K562 (cell line): ENCODE results near the gene PACSIN2. TPM values are rescaled to one million over a fixed set of nuclear protein-coding genes. Genes with fewer than 3 reads are reported as not detected.

Source experiments
- BMI1 ChIP-seq: fragments of 150-350 bp; IDR thresholded peaks from 2 replicates; pipeline ENCODE4 v1.6.1; 2014; ENCODE audit warnings: low read length
- CHD2 ChIP-seq: IDR thresholded peaks from 2 replicates; pipeline ENCODE4 v1.6.1; 2011; ENCODE audit warnings: low read depth, low read length
- ETV1 ChIP-seq: fragments of 450-650 bp; conservative IDR thresholded peaks from 2 replicates; pipeline ENCODE4 v1.6.1; 2016; ENCODE audit warnings: missing genetic modification characterization, control low read depth, low read depth, missing compliant biosample characterization
- EWSR1 ChIP-seq: fragments of 450-650 bp; IDR thresholded peaks from 2 replicates; pipeline ENCODE4 v1.6.1; 2018; ENCODE audit warnings: borderline replicate concordance, mild to moderate bottlenecking, low read depth, moderate library complexity; ENCODE audit not compliant: partially characterized antibody
- LEF1 ChIP-seq: fragments of 450-650 bp; IDR thresholded peaks from 2 replicates; pipeline ENCODE4 v1.6.1; 2016; ENCODE audit warnings: mild to moderate bottlenecking
- MAFK ChIP-seq: IDR thresholded peaks from 2 replicates; pipeline ENCODE4 v1.6.1; 2011; ENCODE audit warnings: low read length, improper control_type of control experiment
- NEUROD1 ChIP-seq: fragments of 150-350 bp; IDR thresholded peaks from 2 replicates; pipeline ENCODE4 v1.6.1; 2014; ENCODE audit warnings: borderline replicate concordance, low read length, low read depth; ENCODE audit not compliant: partially characterized antibody
- NR2F6 ChIP-seq: fragments of 450-650 bp; formaldehyde crosslinking; IDR thresholded peaks from 2 replicates; pipeline ENCODE4 v1.4.0; 2020; ENCODE audit warnings: mild to moderate bottlenecking
- POLR2B ChIP-seq: fragments of 450-650 bp; IDR thresholded peaks from 2 replicates; pipeline ENCODE4 v1.6.1; 2018; ENCODE audit warnings: low read depth; ENCODE audit not compliant: partially characterized antibody
- POLR3A ChIP-seq: IDR thresholded peaks from 2 replicates; pipeline ENCODE4 v1.6.1; 2011; ENCODE audit warnings: borderline replicate concordance, mild to moderate bottlenecking, moderate library complexity; ENCODE audit not compliant: insufficient read length, insufficient read depth; ENCODE audit errors: extremely low read depth
- POU5F1 ChIP-seq: fragments of 150-350 bp; IDR thresholded peaks from 2 replicates; pipeline ENCODE4 v1.6.1; 2014; ENCODE audit warnings: borderline replicate concordance, low read length, low read depth, mild to moderate bottlenecking; ENCODE audit not compliant: partially characterized antibody
- RFX7 ChIP-seq: fragments of 250-450 bp; sonication (Bioruptor Pico); IDR thresholded peaks from 2 replicates; pipeline ENCODE4 v1.5.1; 2021; ENCODE audit warnings: mild to moderate bottlenecking
- SMARCA5 ChIP-seq: fragments of 450-650 bp; IDR thresholded peaks from 2 replicates; pipeline ENCODE4 v1.6.1; 2016
- ZC3H11A ChIP-seq: IDR thresholded peaks from 2 replicates; pipeline ENCODE4 v1.6.1; 2012; ENCODE audit warnings: low read depth, low read length, improper control_type of control experiment
- ZNF12 ChIP-seq: sonication (generic); formaldehyde crosslinking; IDR thresholded peaks from 2 replicates; pipeline ENCODE4 v1.4.0; 2020; ENCODE audit warnings: mild to moderate bottlenecking, missing genetic modification reagents
- ZNF239 ChIP-seq: fragments of 250-450 bp; sonication (Bioruptor Pico); IDR thresholded peaks from 2 replicates; pipeline ENCODE4 v1.4.0; 2020; ENCODE audit warnings: mild to moderate bottlenecking
- ZNF57 ChIP-seq: fragments of 450-650 bp; formaldehyde crosslinking; IDR thresholded peaks from 2 replicates; pipeline ENCODE4 v1.4.0; 2020; ENCODE audit warnings: mild to moderate bottlenecking, moderate library complexity
- ZNF79 ChIP-seq: fragments of 250-450 bp; sonication (Bioruptor Pico); IDR thresholded peaks from 2 replicates; pipeline ENCODE4 v1.4.0; 2020; ENCODE audit warnings: low read depth, mild to moderate bottlenecking, moderate library complexity
- polyA plus RNA-seq, 8 experiments: library from polyadenylated mRNA; depleted of rRNA in 4 of 8; stranded (reverse) in 5 of 8; unstranded in 3 of 8; fragments of >200 nt; fragmentation: Nextera tagmentation in 2 of 8; fragmentation: Illumina TruSeq in 1 of 8; extraction: Ambion mirVana in 2 of 8; extraction: Trizol in 1 of 8; gene quantifications; 2 replicates each; pipeline versions ENCODE4 v1.2.1 to v1.2.3, GENCODE V29; 2011 to 2014; ENCODE audit warnings: inconsistent platforms in 1 of 8, missing spikeins in 1 of 8
- total RNA-seq, 7 experiments: library from RNA; depleted of rRNA in 6 of 7; stranded (reverse); fragments of >200 nt in 6 of 7; fragmentation: Illumina TruSeq in 2 of 7; extraction: Trizol in 2 of 7; gene quantifications; 2 replicates each; pipeline versions ENCODE4 v1.2.1 to v1.2.3, GENCODE V29; 2011 to 2021; ENCODE audit warnings: low replicate concordance in 1 of 7
- TF ChIP-seq, protein P1 (sequence below): fragments of 250-450 bp; sonication (Bioruptor Pico); IDR thresholded peaks from 2 replicates; pipeline ENCODE4 v1.8.0; 2022; ENCODE audit warnings: inconsistent platforms
- TF ChIP-seq, protein P2 (sequence below): fragments of 250-450 bp; sonication (Bioruptor Pico); IDR thresholded peaks from 2 replicates; pipeline ENCODE4 v1.4.0; 2020
- TF ChIP-seq, protein P3 (sequence below), 2 experiments: fragments of 150-350 bp in 1 of 2; IDR thresholded peaks; 2 replicates each; pipeline ENCODE4 v1.6.1; 2012 to 2016; ENCODE audit warnings: low read depth in 2 of 2, low read length in 2 of 2, mild to moderate bottlenecking in 1 of 2, moderate library complexity in 1 of 2
- TF ChIP-seq, protein P4 (sequence below): sonication (generic); formaldehyde crosslinking; IDR thresholded peaks from 2 replicates; pipeline ENCODE4 v1.8.1; 2022; ENCODE audit warnings: missing genetic modification reagents

PACSIN2 gene
- total and polyA plus RNA-seq, 9 of the 15 experiments (the other 6 are each of a cell fraction or from before 2014, with no cell fraction given), result 0.45 to 45.1 (median 23.9) TPM

DNA sequence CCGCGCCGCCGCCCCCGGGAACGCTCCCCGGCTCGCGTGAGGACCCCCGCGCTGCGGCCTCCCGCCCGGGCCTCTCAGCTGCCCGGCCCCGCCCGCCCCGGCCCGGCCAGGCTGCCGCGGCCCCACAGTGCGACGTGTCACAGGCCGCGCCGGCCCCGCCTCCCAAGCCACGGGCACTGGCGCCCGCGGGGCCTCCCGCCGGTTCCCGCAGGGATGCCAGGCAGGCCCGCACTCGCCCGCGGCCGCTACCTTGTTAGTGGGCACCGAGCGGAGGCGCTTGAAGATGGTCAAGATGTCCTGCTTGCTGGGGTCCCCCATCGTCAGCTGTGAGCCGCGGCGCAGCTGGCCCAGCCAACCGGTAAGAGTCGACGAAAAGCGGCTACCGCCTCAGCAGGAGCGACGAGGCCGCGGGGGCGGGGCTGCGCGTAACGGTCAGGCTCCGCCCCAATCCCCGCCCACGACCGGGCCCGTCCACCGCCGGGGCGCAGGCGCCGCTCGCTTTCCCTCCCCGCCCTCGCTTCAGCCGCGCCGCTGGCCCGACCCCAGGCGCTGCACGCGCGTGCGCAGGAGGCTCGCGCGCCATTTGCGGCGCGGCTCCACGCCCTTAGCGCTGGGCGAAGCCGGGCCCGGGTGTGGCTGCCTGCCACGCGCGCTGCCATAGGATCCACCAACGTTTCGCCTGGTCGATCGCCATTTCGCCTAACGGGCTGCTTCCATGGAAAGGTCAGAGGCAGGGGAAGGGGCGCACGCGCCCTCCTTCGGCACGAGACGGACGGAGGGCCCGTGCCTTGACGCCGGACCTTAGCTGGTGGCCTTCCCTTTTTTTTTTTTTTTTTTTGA is 157.9 kb downstream of the PACSIN2 start, which contains the start of gene ARFGAP3 (continued):
- TF ChIP-seq ETV1 (no peak), POLR3A (no peak), POLR2B (no peak), EWSR1 (no peak), ZNF12 (CRISPR knock-in tag) (no peak), MAFK (no peak), POU5F1 (no peak), ZNF239 (no peak), NEUROD1 (no peak), CHD2 (no peak), LEF1 (no peak), RFX7 (CRISPR knock-in tag) (no peak), BMI1 (no peak), NR2F6 (CRISPR knock-in tag) (no peak), ZNF79 (CRISPR knock-in tag) (no peak), SMARCA5 (no peak), ZNF57 (no peak), ZC3H11A (no peak)
- TF ChIP-seq, protein P1, sequence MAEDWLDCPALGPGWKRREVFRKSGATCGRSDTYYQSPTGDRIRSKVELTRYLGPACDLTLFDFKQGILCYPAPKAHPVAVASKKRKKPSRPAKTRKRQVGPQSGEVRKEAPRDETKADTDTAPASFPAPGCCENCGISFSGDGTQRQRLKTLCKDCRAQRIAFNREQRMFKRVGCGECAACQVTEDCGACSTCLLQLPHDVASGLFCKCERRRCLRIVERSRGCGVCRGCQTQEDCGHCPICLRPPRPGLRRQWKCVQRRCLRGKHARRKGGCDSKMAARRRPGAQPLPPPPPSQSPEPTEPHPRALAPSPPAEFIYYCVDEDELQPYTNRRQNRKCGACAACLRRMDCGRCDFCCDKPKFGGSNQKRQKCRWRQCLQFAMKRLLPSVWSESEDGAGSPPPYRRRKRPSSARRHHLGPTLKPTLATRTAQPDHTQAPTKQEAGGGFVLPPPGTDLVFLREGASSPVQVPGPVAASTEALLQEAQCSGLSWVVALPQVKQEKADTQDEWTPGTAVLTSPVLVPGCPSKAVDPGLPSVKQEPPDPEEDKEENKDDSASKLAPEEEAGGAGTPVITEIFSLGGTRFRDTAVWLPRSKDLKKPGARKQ (CRISPR knock-in tag), result peak; percentile 90; the same call in 1 of the 2 replicates
- TF ChIP-seq, protein P2, sequence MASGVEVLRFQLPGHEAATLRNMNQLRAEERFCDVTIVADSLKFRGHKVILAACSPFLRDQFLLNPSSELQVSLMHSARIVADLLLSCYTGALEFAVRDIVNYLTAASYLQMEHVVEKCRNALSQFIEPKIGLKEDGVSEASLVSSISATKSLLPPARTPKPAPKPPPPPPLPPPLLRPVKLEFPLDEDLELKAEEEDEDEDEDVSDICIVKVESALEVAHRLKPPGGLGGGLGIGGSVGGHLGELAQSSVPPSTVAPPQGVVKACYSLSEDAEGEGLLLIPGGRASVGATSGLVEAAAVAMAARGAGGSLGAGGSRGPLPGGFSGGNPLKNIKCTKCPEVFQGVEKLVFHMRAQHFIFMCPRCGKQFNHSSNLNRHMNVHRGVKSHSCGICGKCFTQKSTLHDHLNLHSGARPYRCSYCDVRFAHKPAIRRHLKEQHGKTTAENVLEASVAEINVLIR (CRISPR knock-in tag), result peak; percentile 49; the same call in 1 of the 2 replicates
- TF ChIP-seq, protein P3, sequence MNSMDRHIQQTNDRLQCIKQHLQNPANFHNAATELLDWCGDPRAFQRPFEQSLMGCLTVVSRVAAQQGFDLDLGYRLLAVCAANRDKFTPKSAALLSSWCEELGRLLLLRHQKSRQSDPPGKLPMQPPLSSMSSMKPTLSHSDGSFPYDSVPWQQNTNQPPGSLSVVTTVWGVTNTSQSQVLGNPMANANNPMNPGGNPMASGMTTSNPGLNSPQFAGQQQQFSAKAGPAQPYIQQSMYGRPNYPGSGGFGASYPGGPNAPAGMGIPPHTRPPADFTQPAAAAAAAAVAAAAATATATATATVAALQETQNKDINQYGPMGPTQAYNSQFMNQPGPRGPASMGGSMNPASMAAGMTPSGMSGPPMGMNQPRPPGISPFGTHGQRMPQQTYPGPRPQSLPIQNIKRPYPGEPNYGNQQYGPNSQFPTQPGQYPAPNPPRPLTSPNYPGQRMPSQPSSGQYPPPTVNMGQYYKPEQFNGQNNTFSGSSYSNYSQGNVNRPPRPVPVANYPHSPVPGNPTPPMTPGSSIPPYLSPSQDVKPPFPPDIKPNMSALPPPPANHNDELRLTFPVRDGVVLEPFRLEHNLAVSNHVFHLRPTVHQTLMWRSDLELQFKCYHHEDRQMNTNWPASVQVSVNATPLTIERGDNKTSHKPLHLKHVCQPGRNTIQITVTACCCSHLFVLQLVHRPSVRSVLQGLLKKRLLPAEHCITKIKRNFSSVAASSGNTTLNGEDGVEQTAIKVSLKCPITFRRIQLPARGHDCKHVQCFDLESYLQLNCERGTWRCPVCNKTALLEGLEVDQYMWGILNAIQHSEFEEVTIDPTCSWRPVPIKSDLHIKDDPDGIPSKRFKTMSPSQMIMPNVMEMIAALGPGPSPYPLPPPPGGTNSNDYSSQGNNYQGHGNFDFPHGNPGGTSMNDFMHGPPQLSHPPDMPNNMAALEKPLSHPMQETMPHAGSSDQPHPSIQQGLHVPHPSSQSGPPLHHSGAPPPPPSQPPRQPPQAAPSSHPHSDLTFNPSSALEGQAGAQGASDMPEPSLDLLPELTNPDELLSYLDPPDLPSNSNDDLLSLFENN (IDR thresholded peaks at IDR 0.05; ENCODE audit: low read depth in 2 of 2, low read length in 2 of 2), result no peak
- TF ChIP-seq, protein P4, sequence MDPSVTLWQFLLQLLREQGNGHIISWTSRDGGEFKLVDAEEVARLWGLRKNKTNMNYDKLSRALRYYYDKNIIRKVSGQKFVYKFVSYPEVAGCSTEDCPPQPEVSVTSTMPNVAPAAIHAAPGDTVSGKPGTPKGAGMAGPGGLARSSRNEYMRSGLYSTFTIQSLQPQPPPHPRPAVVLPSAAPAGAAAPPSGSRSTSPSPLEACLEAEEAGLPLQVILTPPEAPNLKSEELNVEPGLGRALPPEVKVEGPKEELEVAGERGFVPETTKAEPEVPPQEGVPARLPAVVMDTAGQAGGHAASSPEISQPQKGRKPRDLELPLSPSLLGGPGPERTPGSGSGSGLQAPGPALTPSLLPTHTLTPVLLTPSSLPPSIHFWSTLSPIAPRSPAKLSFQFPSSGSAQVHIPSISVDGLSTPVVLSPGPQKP (CRISPR knock-in tag), result no peak
